Keratinocyte (primary cell): ENCODE data around the gene GPC3.

Source experiments
- EZH2 ChIP-seq: IDR thresholded peaks from one replicate; pipeline ENCODE4 v1.6.1; 2012; ENCODE audit warnings: inconsistent platforms, mild to moderate bottlenecking, low read length, moderate library complexity
- TF ChIP-seq, protein P1 (sequence below), 3 experiments: IDR thresholded peaks in 1 of 3; conservative IDR thresholded peaks in 1 of 3; optimal IDR thresholded peaks in 1 of 3; 2 replicates in 2 of 3; 3 replicates in 1 of 3; pipeline versions ENCODE3 to v1.5.1; 2011; ENCODE audit warnings: low read length in 3 of 3, mild to moderate bottlenecking in 3 of 3, moderate library complexity in 2 of 3, control low read depth in 1 of 3, inconsistent platforms in 1 of 3; ENCODE audit not compliant: insufficient read depth in 2 of 3; ENCODE audit errors: extremely low read depth in 1 of 3

DNA sequence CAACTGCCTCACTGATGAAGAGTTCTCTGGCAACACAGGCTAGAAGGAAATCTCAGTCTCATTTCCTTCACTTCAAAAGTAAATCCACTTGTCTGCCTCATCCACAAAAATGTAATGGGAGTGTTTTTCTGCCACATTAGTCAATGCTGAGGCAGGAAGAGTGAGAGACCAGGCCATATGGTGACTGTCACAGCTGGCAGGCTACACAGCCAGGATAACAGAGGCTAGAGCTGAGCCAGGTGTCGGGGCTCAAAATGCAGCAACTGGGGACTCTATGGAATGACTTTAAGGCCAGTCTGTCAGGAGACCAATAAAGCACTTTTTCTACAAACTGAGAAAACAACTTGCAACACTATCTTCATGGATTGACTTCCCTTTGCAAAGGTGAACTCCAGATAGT lies 204.2 kb downstream of the GPC3 start:
- TF ChIP-seq, protein P1, sequence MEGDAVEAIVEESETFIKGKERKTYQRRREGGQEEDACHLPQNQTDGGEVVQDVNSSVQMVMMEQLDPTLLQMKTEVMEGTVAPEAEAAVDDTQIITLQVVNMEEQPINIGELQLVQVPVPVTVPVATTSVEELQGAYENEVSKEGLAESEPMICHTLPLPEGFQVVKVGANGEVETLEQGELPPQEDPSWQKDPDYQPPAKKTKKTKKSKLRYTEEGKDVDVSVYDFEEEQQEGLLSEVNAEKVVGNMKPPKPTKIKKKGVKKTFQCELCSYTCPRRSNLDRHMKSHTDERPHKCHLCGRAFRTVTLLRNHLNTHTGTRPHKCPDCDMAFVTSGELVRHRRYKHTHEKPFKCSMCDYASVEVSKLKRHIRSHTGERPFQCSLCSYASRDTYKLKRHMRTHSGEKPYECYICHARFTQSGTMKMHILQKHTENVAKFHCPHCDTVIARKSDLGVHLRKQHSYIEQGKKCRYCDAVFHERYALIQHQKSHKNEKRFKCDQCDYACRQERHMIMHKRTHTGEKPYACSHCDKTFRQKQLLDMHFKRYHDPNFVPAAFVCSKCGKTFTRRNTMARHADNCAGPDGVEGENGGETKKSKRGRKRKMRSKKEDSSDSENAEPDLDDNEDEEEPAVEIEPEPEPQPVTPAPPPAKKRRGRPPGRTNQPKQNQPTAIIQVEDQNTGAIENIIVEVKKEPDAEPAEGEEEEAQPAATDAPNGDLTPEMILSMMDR (optimal IDR thresholded peaks at IDR 0.05 in 1 of 3, IDR thresholded peaks at IDR 0.05 in 1 of 3, conservative IDR thresholded peaks at IDR 0.05 in 1 of 3; ENCODE audit: extremely low read depth in 1 of 3, insufficient read depth in 2 of 3, low read length in 3 of 3) = no peak
- no peak for TF ChIP-seq EZH2
